K562 (cell line): ENCODE results near the gene LY6G5B. TPM values are rescaled to one million over a fixed set of nuclear protein-coding genes. Genes with fewer than 3 reads are reported as not detected.
A peak's percentile ranks its signal among the peaks of the same experiment; 100 is the strongest.

Experiments
- CHD1 ChIP-seq: fragments of 200-600 bp; sonication (generic); IDR thresholded peaks from one replicate; pipeline ENCODE4 v1.6.1; 2012; ENCODE audit warnings: mild to moderate bottlenecking, moderate library complexity, low read length, inconsistent platforms
- HNRNPLL ChIP-seq: fragments of 200-400 bp; formaldehyde crosslinking; IDR thresholded peaks from 2 replicates; pipeline ENCODE4 v1.6.1; 2017; ENCODE audit warnings: low read length, low read depth, mild to moderate bottlenecking; ENCODE audit not compliant: poor library complexity, severe bottlenecking
- LCOR ChIP-seq: sonication (generic); formaldehyde crosslinking; IDR thresholded peaks from 2 replicates; pipeline ENCODE4 v1.8.0; 2022; ENCODE audit warnings: mild to moderate bottlenecking, missing genetic modification reagents
- NFRKB ChIP-seq: fragments of 450-650 bp; IDR thresholded peaks from 2 replicates; pipeline ENCODE4 v1.6.1; 2016; ENCODE audit warnings: low read depth
- PPARD ChIP-seq: fragments of 250-450 bp; sonication (Bioruptor Pico); IDR thresholded peaks from 2 replicates; pipeline ENCODE4 v1.8.0; 2022; ENCODE audit warnings: inconsistent platforms, mild to moderate bottlenecking, moderate library complexity
- RBM15 ChIP-seq: fragments of 200-400 bp; formaldehyde crosslinking; IDR thresholded peaks from 2 replicates; pipeline ENCODE4 v1.6.1; 2018; ENCODE audit warnings: mild to moderate bottlenecking, low read length, moderate library complexity; ENCODE audit not compliant: insufficient read depth
- SIX5 ChIP-seq, 2 experiments: IDR thresholded peaks; 2 replicates each; pipeline ENCODE4 v1.6.1; 2011; ENCODE audit warnings: low read length in 2 of 2, borderline replicate concordance in 1 of 2, low read depth in 1 of 2, mild to moderate bottlenecking in 1 of 2, moderate library complexity in 1 of 2; ENCODE audit not compliant: insufficient read depth in 1 of 2
- YY1 ChIP-seq, 3 experiments: IDR thresholded peaks; 2 replicates each; pipeline ENCODE4 v1.6.1; 2011; ENCODE audit warnings: low read length in 2 of 3, mild to moderate bottlenecking in 2 of 3, moderate library complexity in 2 of 3, borderline replicate concordance in 1 of 3, control low read depth in 1 of 3, low read depth in 1 of 3; ENCODE audit not compliant: insufficient read depth in 3 of 3, insufficient replicate concordance in 2 of 3, control insufficient read depth in 1 of 3, insufficient read length in 1 of 3; ENCODE audit errors: extremely low read depth in 1 of 3
- ZNF316 ChIP-seq: fragments of 450-650 bp; IDR thresholded peaks from 2 replicates; pipeline ENCODE4 v1.6.1; 2016
- polyA plus RNA-seq, 8 experiments: library from polyadenylated mRNA; depleted of rRNA in 4 of 8; stranded (reverse) in 5 of 8; unstranded in 3 of 8; fragments of >200 nt; fragmentation: Nextera tagmentation in 2 of 8; fragmentation: Illumina TruSeq in 1 of 8; extraction: Ambion mirVana in 2 of 8; extraction: Trizol in 1 of 8; gene quantifications; 2 replicates each; pipeline versions ENCODE4 v1.2.1 to v1.2.3, GENCODE V29; 2011 to 2014; ENCODE audit warnings: inconsistent platforms in 1 of 8, missing spikeins in 1 of 8
- total RNA-seq, 7 experiments: library from RNA; depleted of rRNA in 6 of 7; stranded (reverse); fragments of >200 nt in 6 of 7; fragmentation: Illumina TruSeq in 2 of 7; extraction: Trizol in 2 of 7; gene quantifications; 2 replicates each; pipeline versions ENCODE4 v1.2.1 to v1.2.3, GENCODE V29; 2011 to 2021; ENCODE audit warnings: low replicate concordance in 1 of 7
- TF ChIP-seq, protein P1 (sequence below), 2 experiments: IDR thresholded peaks in 1 of 2; conservative IDR thresholded peaks in 1 of 2; 2 replicates each; pipeline ENCODE4 v1.6.1; 2016; ENCODE audit warnings: low read depth in 2 of 2, mild to moderate bottlenecking in 1 of 2, missing compliant biosample characterization in 1 of 2, missing genetic modification characterization in 1 of 2, moderate library complexity in 1 of 2
- TF ChIP-seq, protein P2 (sequence below): fragments of 450-650 bp; IDR thresholded peaks from 2 replicates; pipeline ENCODE4 v1.6.1; 2018; ENCODE audit warnings: mild to moderate bottlenecking, low read depth; ENCODE audit not compliant: partially characterized antibody
- TF ChIP-seq, protein P3 (sequence below): IDR thresholded peaks from 2 replicates; pipeline ENCODE4 v1.6.1; 2011; ENCODE audit warnings: borderline replicate concordance, low read depth, mild to moderate bottlenecking, moderate library complexity, low read length; ENCODE audit not compliant: insufficient read depth, poor library complexity, severe bottlenecking
- TF ChIP-seq, protein P4 (sequence below): fragments of 450-650 bp; IDR thresholded peaks from 2 replicates; pipeline ENCODE4 v1.6.1; 2018; ENCODE audit not compliant: partially characterized antibody

Gene LY6G5B
- total and polyA plus RNA-seq, 9 of the 15 experiments (the other 6 are each of a cell fraction or from before 2014, with no cell fraction given): 6.0 to 27.0 (median 7.5) TPM

DNA sequence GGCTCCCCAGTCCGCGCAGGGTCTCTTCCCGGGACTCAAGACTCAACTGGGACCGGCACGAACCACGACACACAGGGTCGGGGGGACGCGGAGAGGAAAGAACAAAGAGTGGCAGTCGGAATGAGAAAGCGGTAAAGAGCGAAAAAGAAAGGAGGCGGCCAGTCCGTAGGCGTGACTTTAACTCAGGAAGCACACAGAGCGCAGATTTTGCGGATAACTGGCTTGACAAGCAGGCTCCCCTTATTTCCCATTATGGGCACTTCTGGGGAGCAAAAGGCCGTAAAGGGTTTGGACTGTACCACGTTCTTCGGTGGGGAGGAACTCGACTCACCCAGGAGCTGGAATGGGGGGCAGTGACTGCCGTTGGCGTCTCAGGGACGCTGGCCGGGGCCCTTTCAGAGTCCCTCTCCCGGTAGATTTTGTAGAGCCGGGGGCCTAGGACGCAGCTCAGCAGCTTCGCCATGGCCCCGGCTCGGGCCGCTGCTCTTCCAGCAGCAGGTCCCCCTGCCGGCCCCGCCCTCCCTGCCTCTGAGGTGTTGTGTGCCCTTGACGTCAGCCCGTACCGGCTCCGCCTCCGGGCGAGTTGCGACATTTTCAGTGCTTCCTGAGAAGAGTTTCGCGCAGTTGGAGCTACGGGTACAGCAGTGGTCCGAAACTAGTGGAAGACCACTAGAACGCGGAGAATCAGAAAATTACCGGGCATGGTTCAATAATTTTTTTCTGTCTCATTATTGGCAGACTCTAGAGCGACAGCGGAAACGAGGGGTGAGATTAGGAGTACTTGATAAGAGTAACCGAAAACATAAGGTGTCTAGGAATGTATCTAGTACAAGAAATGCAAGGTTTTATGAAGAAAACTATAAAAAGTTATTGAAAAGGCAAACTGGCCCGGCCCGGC lies 33.3 kb downstream of the LY6G5B start, which contains the start of gene ABHD16A (continued):
- TF ChIP-seq CHD1 (peak; percentile 99), ZNF316 (peak; percentile 51; the same call in 1 of the 2 replicates), NFRKB (peak; percentile 80), HNRNPLL (peak; percentile 99), LCOR (CRISPR knock-in tag) (peak; percentile 41), SIX5 (IDR thresholded peaks at IDR 0.05; ENCODE audit: borderline replicate concordance in 1 of 2, insufficient read depth in 1 of 2, low read depth in 1 of 2, low read length in 2 of 2) (peak; percentile 30 to 49; a peak in 2 of 4 replicates), PPARD (no peak), RBM15 (no peak), YY1 (IDR thresholded peaks at IDR 0.05; ENCODE audit: borderline replicate concordance in 1 of 3, control insufficient read depth in 1 of 3, extremely low read depth in 1 of 3, insufficient read depth in 3 of 3, insufficient read length in 1 of 3, insufficient replicate concordance in 2 of 3, low read depth in 1 of 3, low read length in 2 of 3) (peak in 2 of 3 experiments; percentile 83 to 86)
- TF ChIP-seq, protein P1, sequence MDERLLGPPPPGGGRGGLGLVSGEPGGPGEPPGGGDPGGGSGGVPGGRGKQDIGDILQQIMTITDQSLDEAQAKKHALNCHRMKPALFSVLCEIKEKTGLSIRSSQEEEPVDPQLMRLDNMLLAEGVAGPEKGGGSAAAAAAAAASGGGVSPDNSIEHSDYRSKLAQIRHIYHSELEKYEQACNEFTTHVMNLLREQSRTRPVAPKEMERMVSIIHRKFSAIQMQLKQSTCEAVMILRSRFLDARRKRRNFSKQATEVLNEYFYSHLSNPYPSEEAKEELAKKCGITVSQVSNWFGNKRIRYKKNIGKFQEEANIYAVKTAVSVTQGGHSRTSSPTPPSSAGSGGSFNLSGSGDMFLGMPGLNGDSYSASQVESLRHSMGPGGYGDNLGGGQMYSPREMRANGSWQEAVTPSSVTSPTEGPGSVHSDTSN (CRISPR knock-in tag; IDR thresholded peaks at IDR 0.05; ENCODE audit: low read depth): peak; percentile 11; the same call in 1 of the 2 replicates
- TF ChIP-seq, protein P1 (tag; conservative IDR thresholded peaks at IDR 0.05; ENCODE audit: low read depth): peak; percentile 28; the same call in 1 of the 2 replicates
- TF ChIP-seq, protein P2, sequence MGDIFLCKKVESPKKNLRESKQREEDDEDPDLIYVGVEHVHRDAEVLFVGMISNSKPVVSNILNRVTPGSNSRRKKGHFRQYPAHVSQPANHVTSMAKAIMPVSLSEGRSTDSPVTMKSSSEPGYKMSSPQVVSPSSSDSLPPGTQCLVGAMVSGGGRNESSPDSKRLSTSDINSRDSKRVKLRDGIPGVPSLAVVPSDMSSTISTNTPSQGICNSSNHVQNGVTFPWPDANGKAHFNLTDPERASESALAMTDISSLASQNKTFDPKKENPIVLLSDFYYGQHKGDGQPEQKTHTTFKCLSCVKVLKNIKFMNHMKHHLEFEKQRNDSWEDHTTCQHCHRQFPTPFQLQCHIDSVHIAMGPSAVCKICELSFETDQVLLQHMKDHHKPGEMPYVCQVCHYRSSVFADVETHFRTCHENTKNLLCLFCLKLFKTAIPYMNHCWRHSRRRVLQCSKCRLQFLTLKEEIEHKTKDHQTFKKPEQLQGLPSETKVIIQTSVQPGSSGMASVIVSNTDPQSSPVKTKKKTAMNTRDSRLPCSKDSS: no peak
- TF ChIP-seq, protein P3, sequence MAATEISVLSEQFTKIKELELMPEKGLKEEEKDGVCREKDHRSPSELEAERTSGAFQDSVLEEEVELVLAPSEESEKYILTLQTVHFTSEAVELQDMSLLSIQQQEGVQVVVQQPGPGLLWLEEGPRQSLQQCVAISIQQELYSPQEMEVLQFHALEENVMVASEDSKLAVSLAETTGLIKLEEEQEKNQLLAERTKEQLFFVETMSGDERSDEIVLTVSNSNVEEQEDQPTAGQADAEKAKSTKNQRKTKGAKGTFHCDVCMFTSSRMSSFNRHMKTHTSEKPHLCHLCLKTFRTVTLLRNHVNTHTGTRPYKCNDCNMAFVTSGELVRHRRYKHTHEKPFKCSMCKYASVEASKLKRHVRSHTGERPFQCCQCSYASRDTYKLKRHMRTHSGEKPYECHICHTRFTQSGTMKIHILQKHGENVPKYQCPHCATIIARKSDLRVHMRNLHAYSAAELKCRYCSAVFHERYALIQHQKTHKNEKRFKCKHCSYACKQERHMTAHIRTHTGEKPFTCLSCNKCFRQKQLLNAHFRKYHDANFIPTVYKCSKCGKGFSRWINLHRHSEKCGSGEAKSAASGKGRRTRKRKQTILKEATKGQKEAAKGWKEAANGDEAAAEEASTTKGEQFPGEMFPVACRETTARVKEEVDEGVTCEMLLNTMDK: peak; percentile 84
- TF ChIP-seq, protein P4, sequence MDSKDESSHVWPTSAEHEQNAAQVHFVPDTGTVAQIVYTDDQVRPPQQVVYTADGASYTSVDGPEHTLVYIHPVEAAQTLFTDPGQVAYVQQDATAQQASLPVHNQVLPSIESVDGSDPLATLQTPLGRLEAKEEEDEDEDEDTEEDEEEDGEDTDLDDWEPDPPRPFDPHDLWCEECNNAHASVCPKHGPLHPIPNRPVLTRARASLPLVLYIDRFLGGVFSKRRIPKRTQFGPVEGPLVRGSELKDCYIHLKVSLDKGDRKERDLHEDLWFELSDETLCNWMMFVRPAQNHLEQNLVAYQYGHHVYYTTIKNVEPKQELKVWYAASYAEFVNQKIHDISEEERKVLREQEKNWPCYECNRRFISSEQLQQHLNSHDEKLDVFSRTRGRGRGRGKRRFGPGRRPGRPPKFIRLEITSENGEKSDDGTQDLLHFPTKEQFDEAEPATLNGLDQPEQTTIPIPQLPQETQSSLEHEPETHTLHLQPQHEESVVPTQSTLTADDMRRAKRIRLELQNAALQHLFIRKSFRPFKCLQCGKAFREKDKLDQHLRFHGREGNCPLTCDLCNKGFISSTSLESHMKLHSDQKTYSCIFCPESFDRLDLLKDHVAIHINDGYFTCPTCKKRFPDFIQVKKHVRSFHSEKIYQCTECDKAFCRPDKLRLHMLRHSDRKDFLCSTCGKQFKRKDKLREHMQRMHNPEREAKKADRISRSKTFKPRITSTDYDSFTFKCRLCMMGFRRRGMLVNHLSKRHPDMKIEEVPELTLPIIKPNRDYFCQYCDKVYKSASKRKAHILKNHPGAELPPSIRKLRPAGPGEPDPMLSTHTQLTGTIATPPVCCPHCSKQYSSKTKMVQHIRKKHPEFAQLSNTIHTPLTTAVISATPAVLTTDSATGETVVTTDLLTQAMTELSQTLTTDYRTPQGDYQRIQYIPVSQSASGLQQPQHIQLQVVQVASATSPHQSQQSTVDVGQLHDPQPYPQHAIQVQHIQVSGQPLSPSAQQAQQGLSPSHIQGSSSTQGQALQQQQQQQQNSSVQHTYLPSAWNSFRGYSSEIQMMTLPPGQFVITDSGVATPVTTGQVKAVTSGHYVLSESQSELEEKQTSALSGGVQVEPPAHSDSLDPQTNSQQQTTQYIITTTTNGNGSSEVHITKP: peak; percentile 99
